ENCODE measurements around the gene PILRA. TPM values are rescaled to one million over a fixed set of nuclear protein-coding genes. Genes with fewer than 3 reads are reported as not detected.
"Not testable (repeated sequence)": the region's sequence is repeated elsewhere in the genome, so short reads cannot be mapped to it uniquely, and the experiment has no call there.

The PILRA gene
- total RNA-seq, 1 donor from 2014 or later = 5.3 TPM

GRCh38 chr7:100351657-100352058, 21.6 kb upstream of the PILRA start:
- no peak overlapping the region for H3K27ac Mint-ChIP-seq
- no peaks in the 10 kb centered on the region for H3K27me3 Mint-ChIP-seq
- no peak overlapping the region for H3K4me3 Mint-ChIP-seq (ENCODE audit: low read depth)

GRCh38 chr7:100352230-100352781, 21.0 kb upstream of the PILRA start:
- H3K4me1 Mint-ChIP-seq (ENCODE audit: low read depth); H3K27me3 Mint-ChIP-seq; H3K4me3 Mint-ChIP-seq (ENCODE audit: low read depth); DNase-seq (ENCODE audit: low spot score, unreplicated experiment); H3K9me3 Mint-ChIP-seq (ENCODE audit: low read depth); H3K27ac Mint-ChIP-seq: not testable (repeated sequence)
- peaks cover 11% of the 10 kb centered on the region for H3K36me3 Mint-ChIP-seq (ENCODE audit: insufficient read depth)

More at GRCh38 chr7:100351657-100352058, 21.6 kb upstream of the PILRA start:
- no peaks in the 10 kb centered on the region for H3K4me1 Mint-ChIP-seq (ENCODE audit: low read depth)
- peaks cover 15% of the 10 kb centered on the region for H3K36me3 Mint-ChIP-seq (ENCODE audit: insufficient read depth)
- DNase-seq (ENCODE audit: low spot score, unreplicated experiment) = no peak
- no peak for TF ChIP-seq CTCF (IDR thresholded peaks at IDR 0.05; ENCODE audit: unreplicated experiment)
- no peaks in the 10 kb centered on the region for H3K9me3 Mint-ChIP-seq (ENCODE audit: low read depth)

DNA sequence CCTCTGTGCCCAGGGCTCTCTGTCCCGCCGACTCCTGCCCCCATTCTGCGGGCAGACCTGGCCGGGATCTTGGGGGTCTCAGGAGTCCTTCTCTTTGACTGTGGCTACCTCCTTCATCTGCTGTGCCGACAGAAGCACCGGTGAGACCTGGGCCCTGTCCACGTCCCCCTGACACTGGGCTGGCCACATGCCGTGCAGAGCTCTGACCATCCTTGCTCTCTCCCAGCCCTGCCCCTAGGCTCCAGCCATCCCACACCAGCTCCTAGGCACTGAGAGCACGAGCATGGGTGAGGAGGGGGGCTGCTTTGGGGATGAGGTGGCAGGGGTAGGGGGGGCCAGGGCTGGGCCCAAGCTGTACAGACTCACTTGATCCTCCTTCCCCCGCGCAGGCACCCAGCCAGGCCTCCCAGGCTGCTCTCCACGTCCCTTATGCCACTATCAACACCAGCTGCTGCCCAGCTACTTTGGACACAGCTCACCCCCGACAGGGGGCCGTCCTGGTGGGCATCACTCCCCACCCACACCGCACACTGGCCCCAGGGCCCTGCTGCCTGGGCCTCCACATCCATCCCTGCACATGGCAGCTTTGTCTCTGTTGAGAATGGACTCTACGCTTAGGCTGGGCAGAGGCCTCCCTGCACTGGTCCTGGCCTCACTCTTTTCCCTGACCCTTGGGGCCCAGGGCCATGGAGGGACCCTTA, 20.2 kb upstream of the PILRA start:
- H3K27ac Mint-ChIP-seq = no peak overlapping the region
- H3K4me3 Mint-ChIP-seq (ENCODE audit: low read depth) = no peak overlapping the region
- peaks cover 10% of the 10 kb centered on the region for H3K36me3 Mint-ChIP-seq (ENCODE audit: insufficient read depth)
- no peak for TF ChIP-seq CTCF (IDR thresholded peaks at IDR 0.05; ENCODE audit: unreplicated experiment)
- H3K9me3 Mint-ChIP-seq (ENCODE audit: low read depth) = no peaks in the 10 kb centered on the region
- H3K27me3 Mint-ChIP-seq = no peaks in the 10 kb centered on the region
- DNase-seq (ENCODE audit: low spot score, unreplicated experiment) = no peak
- H3K4me1 Mint-ChIP-seq (ENCODE audit: low read depth) = no peaks in the 10 kb centered on the region

DNA sequence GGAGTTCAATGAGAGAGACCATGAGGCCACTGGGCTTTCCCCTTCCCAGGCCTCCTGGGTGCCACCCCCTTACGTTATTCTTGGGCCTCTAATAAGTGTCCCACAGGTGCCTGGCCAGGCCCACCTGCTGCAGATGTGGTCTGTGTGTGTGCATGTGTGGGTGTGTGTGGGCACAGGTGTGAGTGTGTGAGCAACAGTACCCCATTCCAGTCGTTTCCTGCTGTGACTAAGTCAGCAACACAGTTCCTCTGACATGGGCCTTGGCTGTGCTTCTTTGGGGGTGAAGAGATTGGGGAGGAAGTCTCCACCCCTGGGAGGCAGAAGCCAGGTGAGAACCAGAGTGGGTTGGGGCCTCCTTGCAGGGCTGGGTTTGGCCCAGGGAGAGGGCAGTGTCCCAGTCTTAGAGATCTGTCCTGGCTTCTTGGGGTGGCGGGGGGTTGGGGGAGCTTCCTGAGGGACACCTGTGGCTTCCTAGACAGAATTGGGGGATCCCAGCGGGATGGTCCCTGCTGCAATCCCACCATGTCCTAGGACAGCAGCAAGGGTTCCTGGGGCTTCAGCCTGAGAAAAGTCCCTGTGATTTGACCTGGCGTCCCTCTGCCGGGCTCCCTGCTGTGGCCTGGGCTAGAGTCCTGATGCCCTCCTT, 19.5 kb upstream of the PILRA start:
- Mint-ChIP-seq H3K36me3 (ENCODE audit: insufficient read depth) (peaks cover 10% of the 10 kb centered on the region), H3K27me3 (no peaks in the 10 kb centered on the region), H3K4me3 (ENCODE audit: low read depth) (no peak overlapping the region), H3K27ac (no peak overlapping the region), H3K4me1 (ENCODE audit: low read depth) (no peaks in the 10 kb centered on the region), H3K9me3 (ENCODE audit: low read depth) (no peaks in the 10 kb centered on the region)
- no peak for TF ChIP-seq CTCF (IDR thresholded peaks at IDR 0.05; ENCODE audit: unreplicated experiment)
- no peak for DNase-seq (ENCODE audit: low spot score, unreplicated experiment)

GRCh38 chr7:100356416-100357068, 16.7 kb upstream of the PILRA start:
- no peak for DNase-seq (ENCODE audit: low spot score, unreplicated experiment)
- no peaks in the 10 kb centered on the region for H3K9me3 Mint-ChIP-seq (ENCODE audit: low read depth)
- no peak for TF ChIP-seq CTCF (IDR thresholded peaks at IDR 0.05; ENCODE audit: unreplicated experiment)
- no peak overlapping the region for H3K4me3 Mint-ChIP-seq (ENCODE audit: low read depth)
- no peak overlapping the region for H3K27ac Mint-ChIP-seq
- H3K4me1 Mint-ChIP-seq (ENCODE audit: low read depth) = no peaks in the 10 kb centered on the region
- no peaks in the 10 kb centered on the region for H3K27me3 Mint-ChIP-seq
- peaks cover 16% of the 10 kb centered on the region for H3K36me3 Mint-ChIP-seq (ENCODE audit: insufficient read depth)
